GM19351 (cell line): ENCODE measurements around the gene ALKBH3.

Source experiments
- ATAC-seq: cut with Tn5 transposase; IDR thresholded peaks from one replicate; pipeline ENCODE4 v1.9.1; 2021; ENCODE audit warnings: mild to moderate bottlenecking, moderate library complexity; ENCODE audit not compliant: unreplicated experiment

Gene ALKBH3

GRCh38 chr11:43921561-43922294 is 41.1 kb downstream of the ALKBH3 start:
- ATAC-seq: no peak

DNA sequence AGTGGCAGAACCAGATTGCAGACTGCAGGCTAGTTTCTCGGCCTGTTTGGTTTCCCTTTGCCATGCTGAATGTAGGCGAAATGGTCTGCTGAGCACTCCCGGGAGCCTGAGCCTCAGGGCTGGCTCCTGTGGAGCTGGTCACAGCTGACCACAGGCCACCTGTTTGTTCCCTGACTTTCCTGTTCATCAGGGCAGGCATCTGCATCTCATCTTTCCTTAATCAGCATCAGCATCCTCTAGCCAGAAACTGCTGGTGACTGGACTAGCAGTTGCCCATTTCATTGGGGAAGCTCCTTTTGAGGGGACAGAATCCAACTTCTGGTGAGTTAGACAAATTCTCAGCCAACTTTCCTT is 41.6 kb downstream of the ALKBH3 start:
- ATAC-seq: no peak

DNA sequence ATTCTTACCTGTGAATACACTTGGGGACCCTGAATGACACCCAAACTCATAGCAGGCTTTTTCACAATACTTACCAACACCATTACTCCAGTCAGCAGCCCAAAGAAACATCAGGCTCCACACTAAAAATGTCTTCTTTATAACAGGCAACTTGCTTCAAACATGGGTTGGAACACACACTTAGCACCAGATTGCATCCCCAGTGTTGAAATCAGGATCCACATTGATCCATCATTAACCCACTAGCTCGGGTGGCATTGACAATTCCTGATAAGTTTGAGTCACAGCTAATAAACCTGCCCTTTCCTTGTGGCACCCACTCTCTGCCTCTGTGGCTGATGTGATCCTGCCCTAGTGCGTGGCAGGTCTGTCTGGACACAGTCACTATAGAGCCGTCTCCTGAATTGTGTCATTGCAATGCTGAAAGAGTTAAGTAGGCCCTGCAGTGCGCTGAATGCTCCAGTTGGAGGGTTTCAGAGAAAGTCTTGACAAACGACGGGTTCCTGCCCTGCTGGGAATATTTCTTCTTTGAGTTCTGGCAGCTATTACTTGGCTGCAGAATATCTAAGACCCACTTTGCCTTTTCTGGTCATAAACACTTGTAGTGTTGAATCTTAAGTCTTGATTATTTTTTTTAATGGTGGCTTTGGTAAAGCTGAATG is 42.2 kb downstream of the ALKBH3 start:
- ATAC-seq: no peak

DNA sequence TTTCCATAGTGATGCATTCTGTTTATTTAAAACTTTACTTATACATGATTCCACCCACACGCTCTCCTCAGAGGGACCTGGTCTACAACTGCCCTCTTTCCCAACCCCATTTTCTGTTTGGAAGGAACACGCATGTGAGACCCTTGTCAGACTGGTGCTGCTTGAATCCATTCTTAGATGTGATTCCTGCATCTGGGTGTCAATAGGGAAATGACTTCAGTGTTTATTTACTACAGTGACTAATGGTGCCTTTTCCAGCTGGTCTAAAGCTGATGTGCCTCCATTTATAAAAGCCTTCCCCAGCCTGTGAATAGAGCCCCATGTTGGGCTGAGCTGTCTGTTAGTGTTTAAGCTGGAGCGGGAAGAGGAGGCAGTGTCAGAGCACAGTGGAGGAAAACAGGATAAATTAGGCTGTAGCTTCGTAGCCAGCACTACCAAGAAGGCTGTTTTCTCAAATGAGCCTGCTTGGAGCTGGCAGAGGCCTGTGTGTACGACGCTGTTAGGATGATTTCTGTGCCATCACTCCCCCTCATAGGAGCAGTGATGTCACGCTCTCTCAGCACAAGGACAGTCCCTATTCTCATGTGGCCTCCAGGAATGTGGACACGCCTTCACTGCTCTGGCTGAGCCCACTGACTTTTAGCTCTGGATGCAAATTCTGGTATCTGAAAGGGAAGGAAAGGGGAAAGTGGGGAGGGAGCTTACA is 42.9 kb downstream of the ALKBH3 start:
- no peak for ATAC-seq

DNA sequence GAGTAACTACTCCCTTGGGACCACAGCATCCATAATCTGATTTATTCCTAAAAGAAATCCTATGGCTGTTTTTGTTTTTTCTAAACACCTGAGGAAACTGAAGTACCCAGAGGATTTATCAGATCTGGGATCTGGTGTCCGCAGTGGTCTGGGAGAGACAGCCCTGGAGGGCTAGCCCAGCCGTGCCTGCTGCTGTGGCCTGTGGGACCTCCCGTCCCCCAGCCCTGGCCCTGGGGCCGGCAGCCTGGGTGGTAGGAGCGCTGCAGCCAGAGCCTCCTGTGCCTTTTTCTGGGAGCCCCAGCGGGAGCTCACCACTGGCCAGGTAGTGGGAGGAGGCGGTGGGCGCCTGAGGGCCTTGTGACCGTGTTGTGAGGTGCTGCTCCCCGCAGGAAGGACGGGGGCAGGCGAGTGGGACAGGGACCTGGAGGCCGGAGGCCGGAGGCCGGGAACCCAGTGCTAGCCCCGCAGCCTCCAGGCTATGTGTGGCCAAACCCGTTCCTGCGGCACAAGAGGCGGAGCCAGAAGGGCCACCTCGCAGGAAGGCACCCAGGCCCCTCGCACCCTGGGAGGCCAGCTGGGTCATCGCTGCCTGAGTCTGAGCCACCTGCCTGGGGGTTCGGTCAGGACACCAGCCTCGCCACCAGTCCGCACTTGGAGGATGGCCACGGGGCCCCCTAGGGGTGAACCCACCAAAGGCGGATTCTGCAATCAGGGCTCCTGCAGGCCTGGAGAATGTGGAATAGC is 43.7 kb downstream of the ALKBH3 start:
- no peak for ATAC-seq

DNA sequence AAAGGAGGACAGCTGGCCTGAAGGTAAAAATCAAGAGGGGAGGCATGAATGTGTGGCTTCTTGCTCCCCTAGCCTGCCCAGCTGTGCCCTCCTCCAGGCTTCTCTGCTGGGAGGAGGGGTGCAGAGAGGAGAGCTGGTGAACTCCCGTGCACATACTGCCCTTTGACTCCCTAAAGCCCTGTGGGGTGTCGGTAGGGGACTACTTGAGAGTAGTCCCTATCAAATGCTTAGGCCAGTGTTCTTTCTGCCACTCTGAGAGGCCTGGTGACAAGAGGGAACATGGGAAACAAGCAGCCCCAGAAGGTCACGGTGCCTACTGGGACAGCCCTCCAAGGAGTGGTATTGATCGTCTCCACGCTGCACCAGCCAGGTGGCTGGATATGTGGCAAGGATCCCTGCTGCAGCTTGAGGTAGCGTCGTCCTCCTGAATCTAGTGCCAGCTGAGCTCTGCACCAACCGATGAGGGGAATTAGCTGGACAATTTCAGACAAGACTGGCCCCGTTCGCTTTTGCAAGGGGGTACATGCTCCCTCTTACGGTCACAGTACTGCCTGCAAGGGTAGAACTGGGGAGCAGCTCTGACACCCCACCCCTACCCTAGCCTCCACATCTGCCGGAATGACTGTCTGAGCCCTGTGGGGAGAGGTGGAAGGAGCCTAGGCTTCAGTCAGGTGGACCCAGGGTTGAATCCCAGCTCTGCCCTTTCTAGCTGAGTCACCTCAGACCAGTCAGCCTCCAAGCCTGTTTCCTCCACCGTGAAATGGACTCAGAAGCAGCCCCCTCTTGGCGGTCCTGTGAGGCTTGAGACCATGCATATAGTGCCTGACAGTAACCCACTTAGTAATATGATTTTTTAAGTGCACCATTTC is 44.7 kb downstream of the ALKBH3 start:
- ATAC-seq: no peak

- no peak for ATAC-seq
Measured at GRCh38 chr11:43925932-43926505, 45.4 kb downstream of the ALKBH3 start.

- ATAC-seq: no peak
Measured at GRCh38 chr11:43927070-43927469, 46.4 kb downstream of the ALKBH3 start.

DNA sequence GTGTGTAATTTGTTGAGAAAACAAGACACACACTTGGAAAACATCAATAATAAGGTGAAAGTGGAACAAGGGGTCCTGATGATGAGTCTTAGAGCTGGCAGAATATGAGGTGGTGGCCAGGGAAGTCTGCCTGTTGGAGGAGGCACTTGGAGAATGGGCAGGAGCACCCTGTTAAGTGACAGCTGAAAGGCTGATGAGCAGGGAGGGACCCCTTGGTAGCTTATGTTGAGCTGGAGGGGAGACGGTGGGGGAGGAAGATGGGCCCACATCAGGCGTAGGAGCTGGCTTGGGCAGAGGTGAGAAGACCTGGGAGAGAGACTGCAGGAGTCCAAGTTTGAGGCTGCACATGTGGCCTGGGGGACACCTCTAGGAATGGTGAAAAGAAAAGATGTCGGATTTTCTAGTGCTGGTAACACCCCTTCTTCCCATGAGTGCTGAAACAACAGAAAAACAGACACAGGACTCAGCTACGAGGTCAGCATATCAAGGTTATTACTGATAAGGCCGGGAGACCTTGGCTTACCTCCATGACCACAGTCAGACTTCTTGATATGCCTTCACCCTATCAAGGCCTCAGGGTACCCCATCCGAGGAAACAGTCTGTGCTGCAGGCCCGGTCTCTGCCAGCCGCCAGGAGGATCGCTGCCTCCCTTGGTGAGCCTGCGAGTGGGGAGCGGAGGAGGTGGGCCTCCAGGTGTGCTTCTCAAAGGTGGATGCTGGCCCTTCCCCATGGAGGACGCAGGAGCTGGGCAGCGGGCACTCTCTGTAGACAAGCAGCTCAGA is 47.5 kb downstream of the ALKBH3 start:
- no peak for ATAC-seq

DNA sequence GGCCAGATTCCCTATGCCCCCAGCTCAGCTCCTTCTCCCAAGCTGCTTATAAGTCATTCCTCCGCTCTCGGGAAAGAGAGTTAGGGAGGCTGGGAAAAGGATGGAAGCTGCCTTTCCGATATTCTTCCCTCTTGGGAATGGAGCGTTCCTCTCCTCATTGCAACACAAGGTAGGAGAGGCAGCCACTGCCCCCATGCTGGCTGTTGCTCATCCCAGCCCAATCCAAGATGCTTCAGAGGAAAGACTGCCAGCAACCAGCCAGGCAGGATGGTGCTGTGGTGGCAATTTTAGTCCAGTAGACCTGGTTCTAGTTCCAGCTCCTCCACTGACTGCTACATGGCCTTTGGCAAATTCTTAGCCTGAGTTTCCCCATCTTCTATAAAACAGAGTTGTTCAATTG is 48.1 kb downstream of the ALKBH3 start:
- no peak for ATAC-seq

DNA sequence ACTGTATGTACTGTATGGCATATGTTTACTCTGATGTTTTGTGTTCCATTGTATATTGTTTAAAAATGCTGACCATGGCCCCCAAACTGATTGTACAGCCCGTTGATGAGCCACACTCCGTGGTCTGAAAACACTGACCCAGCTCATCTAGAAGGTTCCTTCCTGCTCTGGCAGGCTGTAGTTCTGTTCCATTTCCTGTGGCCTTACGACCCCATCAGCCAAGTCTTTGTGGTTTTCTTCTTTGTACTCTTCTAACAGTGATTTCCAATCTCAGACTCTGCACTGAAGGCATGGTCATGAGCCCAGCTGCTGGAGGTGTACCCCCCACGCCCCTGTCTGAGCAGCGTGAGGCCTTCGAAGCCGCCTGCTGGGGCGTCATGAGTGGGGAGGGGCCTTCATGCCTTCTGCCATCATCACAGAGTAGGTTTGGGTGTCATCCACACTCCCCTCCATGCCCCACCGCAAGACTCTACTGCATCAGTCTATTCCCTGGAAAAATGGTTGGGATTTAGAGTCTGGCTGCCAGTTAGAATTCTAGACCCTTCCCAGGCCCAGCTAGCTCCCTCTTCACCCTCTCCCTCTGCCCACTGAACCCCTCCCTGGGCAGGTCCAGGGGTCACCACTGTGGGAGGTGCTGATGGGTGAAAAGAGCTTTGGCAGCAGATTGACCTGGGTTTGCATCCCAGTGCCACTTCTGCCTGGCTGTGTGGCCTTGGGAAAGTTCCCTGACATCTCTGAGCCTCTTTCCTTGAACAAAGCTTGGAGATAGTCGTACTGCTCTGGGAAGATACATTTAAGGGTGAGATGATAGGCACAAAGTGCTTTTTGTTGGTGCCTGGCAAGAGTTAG is 50.5 kb downstream of the ALKBH3 start:
- no peak for ATAC-seq

DNA sequence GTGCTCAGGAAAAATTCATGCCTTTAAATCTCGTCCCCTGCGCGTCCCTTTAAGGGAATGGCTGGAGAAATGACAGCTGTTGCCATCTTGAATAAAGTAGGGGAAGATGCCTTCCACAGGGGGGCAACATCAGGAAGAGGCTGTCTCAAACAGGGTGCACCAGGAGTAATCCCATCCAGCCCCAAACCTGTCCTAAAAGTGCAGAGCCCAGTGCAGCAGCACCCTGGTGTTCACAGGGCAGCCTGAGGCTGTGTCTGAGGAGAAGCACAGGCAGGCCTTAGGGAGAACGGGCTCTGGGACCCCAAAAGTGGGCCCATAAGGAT is 51.0 kb downstream of the ALKBH3 start:
- ATAC-seq: no peak

GRCh38 chr11:43933226-43933607 is 52.6 kb downstream of the ALKBH3 start:
- no peak for ATAC-seq

DNA sequence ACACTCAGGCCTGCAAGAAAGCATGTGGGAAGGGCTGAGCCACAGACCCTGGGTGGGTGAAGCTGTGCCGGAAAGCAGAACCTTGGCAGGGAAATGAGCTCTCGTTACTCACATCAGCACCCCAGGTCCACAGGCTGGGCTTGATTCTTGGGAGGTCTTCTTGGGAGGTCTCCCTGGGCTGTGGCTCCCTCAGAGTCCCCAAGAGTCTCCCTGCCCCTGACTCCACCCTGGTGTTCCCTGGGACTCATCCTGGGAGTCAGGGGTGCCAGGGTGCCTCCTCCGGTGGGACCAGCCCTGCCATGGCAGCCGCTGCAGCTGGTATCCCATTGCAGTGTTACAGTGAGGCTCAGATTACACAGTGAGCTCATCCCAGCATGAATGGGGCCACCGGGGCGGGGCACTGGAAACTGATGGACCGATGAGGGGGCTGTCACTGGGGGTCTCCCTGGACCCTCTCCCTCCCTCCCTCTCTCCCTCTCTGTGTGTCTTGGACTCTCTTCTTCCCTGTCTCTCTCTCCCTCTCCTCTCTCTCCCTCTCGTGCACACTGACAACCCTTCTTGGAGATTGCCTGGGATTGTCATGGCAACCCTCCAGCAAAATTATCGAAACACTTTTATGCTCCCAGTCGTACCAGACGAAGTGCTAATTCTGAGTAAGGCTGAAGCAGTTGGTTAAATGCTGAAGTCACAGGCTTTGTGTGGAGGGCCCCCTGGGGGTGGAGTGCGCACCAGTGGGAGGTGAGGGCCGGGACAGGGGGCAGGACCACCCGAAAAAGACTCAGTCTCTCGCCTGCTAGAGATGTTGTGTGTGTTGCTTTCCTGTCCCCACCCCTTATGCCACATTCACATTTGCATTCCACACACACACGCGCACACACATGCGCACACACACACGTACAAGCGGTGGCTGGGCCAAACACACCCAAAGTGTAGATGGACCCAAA is 53.2 kb downstream of the ALKBH3 start:
- no peak for ATAC-seq

DNA sequence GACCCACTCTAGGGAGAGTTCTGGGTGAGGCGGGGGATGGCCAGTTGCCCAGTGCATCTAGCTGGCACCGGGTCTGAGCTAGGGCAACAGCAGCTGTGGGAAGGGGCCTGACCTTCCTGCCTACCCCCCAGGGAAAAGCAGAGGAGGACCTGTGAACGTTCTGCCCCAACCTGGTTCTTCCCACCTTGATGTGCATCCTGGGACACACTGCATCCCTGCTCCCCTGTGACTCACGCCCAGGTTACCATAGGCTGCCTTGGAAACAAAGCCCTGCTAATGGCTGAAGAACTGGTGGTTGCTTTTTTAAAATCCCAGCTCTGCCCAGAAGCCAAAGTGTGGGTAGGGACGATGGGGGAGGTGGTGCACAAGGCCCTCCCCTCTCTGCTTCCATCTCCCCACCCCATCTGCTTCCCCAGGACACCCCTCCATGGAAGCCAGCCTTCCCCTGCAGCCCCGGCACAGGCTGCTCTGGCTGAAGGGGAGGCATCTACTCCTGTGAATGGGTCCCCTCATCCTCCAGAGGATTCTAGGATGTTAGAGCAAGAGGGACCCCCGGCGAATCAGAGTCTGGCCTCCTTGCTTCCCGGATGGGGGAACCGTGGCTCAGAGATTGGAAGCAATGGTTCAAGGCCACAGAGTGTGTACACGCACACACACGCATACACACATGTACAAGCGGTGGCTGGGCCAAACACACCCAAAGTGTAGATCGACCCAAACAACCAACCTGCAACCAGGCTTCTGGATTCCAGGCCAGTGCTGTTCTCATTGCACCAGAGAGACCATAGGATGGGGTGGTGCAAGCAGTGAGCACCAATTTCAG is 54.2 kb downstream of the ALKBH3 start:
- ATAC-seq: no peak

GRCh38 chr11:43935424-43935979 is 54.9 kb downstream of the ALKBH3 start:
- ATAC-seq: no peak
